Keratinocyte (primary cell): Measurements from ENCODE around the gene TPM1.

ENCODE experiments used
- EZH2 ChIP-seq: IDR thresholded peaks from one replicate; pipeline ENCODE4 v1.6.1; 2012; ENCODE audit warnings: inconsistent platforms, mild to moderate bottlenecking, low read length, moderate library complexity
- TF ChIP-seq, protein P1 (sequence below), 3 experiments: IDR thresholded peaks in 1 of 3; conservative IDR thresholded peaks in 1 of 3; optimal IDR thresholded peaks in 1 of 3; 2 replicates in 2 of 3; 3 replicates in 1 of 3; pipeline versions ENCODE3 to v1.5.1; 2011; ENCODE audit warnings: low read length in 3 of 3, mild to moderate bottlenecking in 3 of 3, moderate library complexity in 2 of 3, control low read depth in 1 of 3, inconsistent platforms in 1 of 3; ENCODE audit not compliant: insufficient read depth in 2 of 3; ENCODE audit errors: extremely low read depth in 1 of 3

DNA sequence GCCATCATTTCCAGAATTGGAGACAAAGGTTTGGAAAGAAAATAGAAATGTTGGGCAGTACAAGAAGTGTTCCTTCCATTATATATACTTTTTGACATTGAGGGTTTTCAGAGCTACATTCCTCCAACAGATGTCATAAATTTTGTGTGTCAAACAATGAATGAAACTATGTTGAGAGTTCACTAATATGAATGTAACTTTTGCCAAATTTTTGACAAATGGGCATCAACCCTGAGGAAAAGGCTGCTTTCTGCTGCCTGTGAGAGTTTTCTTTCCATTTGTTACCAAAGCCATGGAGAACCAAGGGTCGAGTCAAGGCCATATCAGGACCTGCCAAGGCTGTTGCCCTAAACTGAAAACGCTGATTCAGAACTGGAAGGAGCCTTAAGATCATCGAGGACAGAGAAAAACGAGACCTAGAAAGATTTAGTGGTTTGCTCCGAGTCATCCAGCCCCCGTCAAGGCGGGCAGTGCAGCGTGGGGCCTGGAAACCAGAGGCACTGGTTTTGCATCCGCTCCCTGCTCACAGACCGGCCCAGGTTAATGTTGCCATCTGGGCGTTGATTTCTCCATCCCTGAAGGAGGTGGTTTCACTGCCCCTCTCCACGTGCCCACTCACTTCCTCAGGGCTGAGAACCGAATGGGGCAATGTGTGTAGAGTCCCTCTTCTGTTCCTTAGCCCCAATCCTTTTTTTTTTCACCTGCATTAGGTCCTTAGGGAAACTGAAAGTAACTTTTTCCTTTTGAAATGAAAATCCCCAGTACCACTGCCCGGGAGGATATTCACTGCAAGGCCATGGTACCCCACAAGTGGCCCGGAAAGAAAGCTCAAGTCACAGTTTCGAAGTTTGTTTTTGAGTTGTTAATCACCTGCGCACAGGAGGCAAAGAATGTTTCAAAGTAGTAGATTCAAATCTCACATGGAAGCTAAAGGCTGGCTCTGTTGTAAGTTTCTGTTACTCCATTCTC, 32.8 kb downstream of the TPM1 start:
- TF ChIP-seq, protein P1, sequence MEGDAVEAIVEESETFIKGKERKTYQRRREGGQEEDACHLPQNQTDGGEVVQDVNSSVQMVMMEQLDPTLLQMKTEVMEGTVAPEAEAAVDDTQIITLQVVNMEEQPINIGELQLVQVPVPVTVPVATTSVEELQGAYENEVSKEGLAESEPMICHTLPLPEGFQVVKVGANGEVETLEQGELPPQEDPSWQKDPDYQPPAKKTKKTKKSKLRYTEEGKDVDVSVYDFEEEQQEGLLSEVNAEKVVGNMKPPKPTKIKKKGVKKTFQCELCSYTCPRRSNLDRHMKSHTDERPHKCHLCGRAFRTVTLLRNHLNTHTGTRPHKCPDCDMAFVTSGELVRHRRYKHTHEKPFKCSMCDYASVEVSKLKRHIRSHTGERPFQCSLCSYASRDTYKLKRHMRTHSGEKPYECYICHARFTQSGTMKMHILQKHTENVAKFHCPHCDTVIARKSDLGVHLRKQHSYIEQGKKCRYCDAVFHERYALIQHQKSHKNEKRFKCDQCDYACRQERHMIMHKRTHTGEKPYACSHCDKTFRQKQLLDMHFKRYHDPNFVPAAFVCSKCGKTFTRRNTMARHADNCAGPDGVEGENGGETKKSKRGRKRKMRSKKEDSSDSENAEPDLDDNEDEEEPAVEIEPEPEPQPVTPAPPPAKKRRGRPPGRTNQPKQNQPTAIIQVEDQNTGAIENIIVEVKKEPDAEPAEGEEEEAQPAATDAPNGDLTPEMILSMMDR (optimal IDR thresholded peaks at IDR 0.05 in 1 of 3, IDR thresholded peaks at IDR 0.05 in 1 of 3, conservative IDR thresholded peaks at IDR 0.05 in 1 of 3; ENCODE audit: extremely low read depth in 1 of 3, insufficient read depth in 2 of 3, low read length in 3 of 3) = no peak
- TF ChIP-seq EZH2 = no peak
